IMR-90 (cell line): ENCODE measurements around the gene FRY. TPM values are rescaled to one million over a fixed set of nuclear protein-coding genes. Genes with fewer than 3 reads are reported as not detected.

ENCODE experiments used
- ATAC-seq: fragments of 200-7000 bp; cut with Tn5 transposase; 2 replicates; pipeline ENCODE4 v1.9.1; 2020; ENCODE audit warnings: low read depth, mild to moderate bottlenecking, moderate library complexity
- BruUV-seq: library from RNA; stranded (reverse); fragments of 400-500 nt; replicated peaks from 2 replicates; lab custom pipeline; 2021; lab: Mats Ljungman, UMichigan
- CTCF ChIA-PET: fragments of 300-600 bp; formaldehyde crosslinking; extraction: SDS; loops from one replicate; lab custom pipeline; 2021; ENCODE audit warnings: antibody characterized with exemption; lab: Yijun Ruan, JAX
- POLR2A ChIA-PET: fragments of 300-600 bp; sonication (Branson Sonifier 250); formaldehyde crosslinking; loops from one replicate; lab custom pipeline; 2022; ENCODE audit warnings: antibody characterized with exemption; ENCODE audit not compliant: unreplicated experiment; lab: Charles Lee
- DNase-seq: peaks from one replicate; pipeline ENCODE4 v3.0.0; 2013
- H2AFZ ChIP-seq: replicated peaks from 2 replicates; pipeline ENCODE3; 2013; ENCODE audit warnings: low read length, mild to moderate bottlenecking; ENCODE audit not compliant: poor library complexity
- H2AK5ac ChIP-seq: 2 replicates; pipeline ENCODE4 v1.6.1; 2013; ENCODE audit warnings: low read depth, low read length, inconsistent platforms
- H2AK9ac ChIP-seq: replicated peaks from 2 replicates; pipeline ENCODE3; 2013; ENCODE audit warnings: mild to moderate bottlenecking, low read depth, low read length, moderate library complexity; ENCODE audit not compliant: poor library complexity
- H2BK120ac ChIP-seq: 2 replicates; pipeline ENCODE4 v1.6.1; 2013; ENCODE audit warnings: low read depth, low read length, inconsistent platforms
- H2BK15ac ChIP-seq: 3 replicates; pipeline ENCODE4 v1.6.1; 2013; ENCODE audit warnings: low read depth, low read length, inconsistent platforms
- H2BK20ac ChIP-seq: 2 replicates; pipeline ENCODE4 v1.6.1; 2013; ENCODE audit warnings: low read depth, mild to moderate bottlenecking, inconsistent platforms, low read length, moderate library complexity
- H2BK5ac ChIP-seq: 2 replicates; pipeline ENCODE4 v1.6.1; 2013; ENCODE audit warnings: mild to moderate bottlenecking, low read depth, low read length, inconsistent platforms; ENCODE audit not compliant: poor library complexity, severe bottlenecking
- H3K14ac ChIP-seq: replicated peaks from 2 replicates; pipeline ENCODE4 v1.6.1; 2013; ENCODE audit warnings: low read depth, low read length, inconsistent platforms
- H3K18ac ChIP-seq: 2 replicates; pipeline ENCODE4 v1.6.1; 2013; ENCODE audit warnings: low read depth, low read length, control low read depth
- H3K23ac ChIP-seq: 2 replicates; pipeline ENCODE4 v1.6.1; 2013; ENCODE audit warnings: low read depth, low read length, inconsistent platforms
- H3K27ac ChIP-seq: 2 replicates; pipeline ENCODE4 v1.5.1; 2013; ENCODE audit warnings: mild to moderate bottlenecking, control low read depth, low read length; ENCODE audit not compliant: insufficient read depth
- H3K27me3 ChIP-seq: 2 replicates; pipeline ENCODE4 v1.6.1; 2013; ENCODE audit warnings: low read length; ENCODE audit not compliant: control insufficient read depth, insufficient read depth
- H3K36me3 ChIP-seq: 2 replicates; pipeline ENCODE4 v1.6.1; 2013; ENCODE audit warnings: low read length, mixed read lengths; ENCODE audit not compliant: control insufficient read depth, insufficient read depth
- H3K4ac ChIP-seq: 2 replicates; pipeline ENCODE4 v1.6.1; 2013; ENCODE audit warnings: low read depth, low read length, inconsistent platforms
- H3K4me1 ChIP-seq: 2 replicates; pipeline ENCODE4 v1.6.1; 2013; ENCODE audit warnings: low read length, mixed read lengths; ENCODE audit not compliant: control insufficient read depth, insufficient read depth
- H3K4me2 ChIP-seq: 2 replicates; pipeline ENCODE4 v1.6.1; 2013; ENCODE audit warnings: low read depth, mild to moderate bottlenecking, control low read depth, low read length, moderate library complexity
- H3K4me3 ChIP-seq: 2 replicates; pipeline ENCODE4 v1.5.1; 2013; ENCODE audit warnings: low read depth, mild to moderate bottlenecking, control low read depth, low read length, moderate library complexity; ENCODE audit not compliant: insufficient read depth
- H3K56ac ChIP-seq: 2 replicates; pipeline ENCODE4 v1.6.1; 2013; ENCODE audit warnings: low read length, inconsistent platforms; ENCODE audit not compliant: insufficient read depth; ENCODE audit errors: extremely low read depth
- H3K79me1 ChIP-seq, 2 experiments: 2 replicates each; pipeline ENCODE4 v1.6.1; 2013; ENCODE audit warnings: low read length in 2 of 2, inconsistent platforms in 1 of 2, low read depth in 1 of 2
- H3K9ac ChIP-seq: 2 replicates; pipeline ENCODE4 v1.6.1; 2013; ENCODE audit warnings: low read depth, low read length, control low read depth
- H3K9me1 ChIP-seq: 2 replicates; pipeline ENCODE4 v1.6.1; 2013; ENCODE audit warnings: low read length, inconsistent platforms; ENCODE audit not compliant: insufficient read depth
- H3K9me3 ChIP-seq: 2 replicates; pipeline ENCODE4 v1.6.1; 2013; ENCODE audit warnings: low read length; ENCODE audit not compliant: control insufficient read depth, insufficient read depth
- H4K20me1 ChIP-seq: 2 replicates; pipeline ENCODE4 v1.6.1; 2013; ENCODE audit warnings: low read length, inconsistent platforms; ENCODE audit not compliant: insufficient read depth
- H4K5ac ChIP-seq: 2 replicates; pipeline ENCODE4 v1.6.1; 2013; ENCODE audit warnings: mild to moderate bottlenecking, low read depth, low read length, control low read depth
- H4K8ac ChIP-seq, 2 experiments: 2 replicates each; pipeline ENCODE4 v1.6.1; 2013; ENCODE audit warnings: low read depth in 2 of 2, low read length in 2 of 2, control low read depth in 1 of 2, inconsistent platforms in 1 of 2
- H4K91ac ChIP-seq: 2 replicates; pipeline ENCODE4 v1.6.1; 2013; ENCODE audit warnings: low read depth, low read length, inconsistent platforms; ENCODE audit not compliant: insufficient read depth
- BHLHE40 ChIP-seq: fragments of 150-350 bp; IDR thresholded peaks from 2 replicates; pipeline ENCODE4 v1.6.1; 2016; ENCODE audit warnings: mild to moderate bottlenecking, low read depth, low read length
- CEBPB ChIP-seq: IDR thresholded peaks from 2 replicates; pipeline ENCODE4 v1.6.1; 2012; ENCODE audit warnings: low read depth, low read length, improper control_type of control experiment
- CTCF ChIP-seq: conservative IDR thresholded peaks from 2 replicates; pipeline ENCODE4 v1.5.1; 2012; ENCODE audit warnings: mild to moderate bottlenecking, low read depth, low read length, improper control_type of control experiment
- ELK1 ChIP-seq: fragments of 150-350 bp; IDR thresholded peaks from 2 replicates; pipeline ENCODE4 v1.6.1; 2016; ENCODE audit warnings: low read depth, mild to moderate bottlenecking, low read length, moderate library complexity, borderline replicate concordance
- FOS ChIP-seq: fragments of 150-350 bp; IDR thresholded peaks from 2 replicates; pipeline ENCODE4 v1.6.1; 2016; ENCODE audit warnings: low read depth, low read length
- MAFK ChIP-seq: IDR thresholded peaks from 2 replicates; pipeline ENCODE4 v1.6.1; 2012; ENCODE audit warnings: low read depth, low read length, improper control_type of control experiment
- MAZ ChIP-seq: IDR thresholded peaks from 2 replicates; pipeline ENCODE4 v1.6.1; 2012; ENCODE audit warnings: low read depth, mild to moderate bottlenecking, low read length, improper control_type of control experiment, moderate library complexity, borderline replicate concordance
- MXI1 ChIP-seq: IDR thresholded peaks from 2 replicates; pipeline ENCODE4 v1.6.1; 2012; ENCODE audit warnings: low read depth, mild to moderate bottlenecking, low read length, moderate library complexity, borderline replicate concordance
- NFE2L2 ChIP-seq: fragments of 150-350 bp; IDR thresholded peaks from 2 replicates; pipeline ENCODE4 v1.6.1; 2016; ENCODE audit warnings: low read depth, mild to moderate bottlenecking, low read length
- RAD21 ChIP-seq: IDR thresholded peaks from 2 replicates; pipeline ENCODE4 v1.6.1; 2012; ENCODE audit warnings: low read length, improper control_type of control experiment
- RCOR1 ChIP-seq: IDR thresholded peaks from 2 replicates; pipeline ENCODE4 v1.6.1; 2012; ENCODE audit warnings: mild to moderate bottlenecking, low read length, improper control_type of control experiment; ENCODE audit not compliant: insufficient replicate concordance
- RFX5 ChIP-seq: IDR thresholded peaks from 2 replicates; pipeline ENCODE4 v1.8.0; 2012; ENCODE audit warnings: low read depth, mild to moderate bottlenecking, low read length, moderate library complexity
- SMC3 ChIP-seq: fragments of 150-350 bp; IDR thresholded peaks from 2 replicates; pipeline ENCODE4 v1.6.1; 2016; ENCODE audit warnings: low read depth, mild to moderate bottlenecking, antibody characterized with exemption, low read length, moderate library complexity
- USF2 ChIP-seq: fragments of 150-350 bp; IDR thresholded peaks from 2 replicates; pipeline ENCODE4 v1.6.1; 2017; ENCODE audit warnings: mild to moderate bottlenecking, antibody characterized with exemption, low read length, low read depth
- WGBS, 2 experiments: methylation state at CpG; one replicate each; pipeline versions ENCODE4 v1.1.5 to v1.1.7; 2013; ENCODE audit warnings: missing lambda C conversion rate in 2 of 2; ENCODE audit not compliant: insufficient read length in 1 of 2; ENCODE audit errors: extremely low coverage in 2 of 2; 5-methylcytosine and 5-hydroxymethylcytosine counted together
- dilution Hi-C: fragments of 300-500 bp; cut with HindIII; formaldehyde crosslinking; loops from one replicate; pipeline ENCODE4 v1.14.3; 2018; ENCODE audit warnings: low sequenced_read_pairs; ENCODE audit not compliant: unreplicated experiment
- in situ Hi-C: fragments of 300-500 bp; cut with MboI; formaldehyde crosslinking; loops from 3 replicates; pipeline ENCODE4 v1.14.3; 2019; ENCODE audit warnings: low sequenced_read_pairs, inconsistent platforms, mixed read lengths
- intact Hi-C: fragments of 100-400 bp; cut with micrococcal nuclease; formaldehyde crosslinking; loops from 2 replicates; pipeline ENCODE4 v1.10.0; 2022
- polyA plus RNA-seq, 3 experiments: library from polyadenylated mRNA; depleted of rRNA; stranded (reverse); fragments of >200 nt; gene quantifications; 2 replicates each; pipeline ENCODE4 v1.2.3, GENCODE V29; 2012; ENCODE audit warnings: low replicate concordance in 1 of 3
- total RNA-seq: library from RNA; depleted of rRNA; stranded (reverse); fragments of >200 nt; gene quantifications from 2 replicates; pipeline ENCODE4 v1.2.3, GENCODE V29; 2012

FRY gene
- total and polyA plus RNA-seq, 2 of the 4 experiments (the other 2 are of a cell fraction) = 3.0 to 4.8 TPM

- Histone ChIP-seq H3K4ac (no peak overlapping the region), H4K91ac (no peak overlapping the region), H3K9me3 (no peaks in the 10 kb centered on the region), H3K9ac (no peak overlapping the region), H2AFZ (no peak overlapping the region), H2BK120ac (no peak overlapping the region), H4K20me1 (no peaks in the 10 kb centered on the region), H3K79me1 (no peaks in the 10 kb centered on the region), H3K14ac (no peak overlapping the region), H3K9me1 (no peaks in the 10 kb centered on the region), H2BK5ac (no peak overlapping the region), H3K27ac (no peak overlapping the region), H2BK15ac (no peak overlapping the region), H2AK5ac (no peak overlapping the region), H3K56ac (no peak overlapping the region), H4K8ac (no peak overlapping the region), H2BK20ac (no peak overlapping the region), H3K4me2 (no peak overlapping the region), H4K5ac (no peak overlapping the region), H3K36me3 (peaks cover 3% of the 10 kb centered on the region; the same call in 1 of the 2 replicates), H3K18ac (no peak overlapping the region), H3K4me1 (peaks cover 2% of the 10 kb centered on the region; the same call in 1 of the 2 replicates), H2AK9ac (no peak overlapping the region), H3K4me3 (no peak overlapping the region), H3K27me3 (no peaks in the 10 kb centered on the region), H3K23ac (no peak overlapping the region)
- no peak for TF ChIP-seq ELK1
- TF ChIP-seq USF2 = no peak
- TF ChIP-seq CEBPB = no peak
- no peak for TF ChIP-seq RAD21
- no peak for TF ChIP-seq SMC3
- TF ChIP-seq BHLHE40 = no peak
- no peak for TF ChIP-seq NFE2L2
- TF ChIP-seq RFX5 = no peak
- TF ChIP-seq MXI1 = no peak
- no peak for TF ChIP-seq FOS
- no peak for TF ChIP-seq MAZ
- no peak for TF ChIP-seq MAFK
- no peak for TF ChIP-seq CTCF
- no peak for TF ChIP-seq RCOR1
- no peak for DNase-seq
- CTCF ChIA-PET = no interaction called here
- no TSS peak for BruUV-seq
- dilution Hi-C loops (no loop called here), in situ Hi-C loops (no loop called here), intact Hi-C loops (no loop called here)
- ATAC-seq = no peak
- POLR2A ChIA-PET = interaction anchor here (0.7 kb wide), 1 partner anchor 69 kb away, joined by 6 read pairs; no protein-coding TSS in a partner anchor
- 89% methylated on average over 1 of the region's 7 CpGs; no CpG with 5 or more reads in 1 of the 2 experiments for WGBS, 2 experiments
Observed at GRCh38 chr13:32127691-32128090, 96.1 kb downstream of the FRY start.
